ENCODE data around the gene FCRL1.

The FCRL1 gene

GRCh38 chr1:157819896-157820295, at the start of gene FCRL1:
Gene FCRL1, minus strand, starts transcription at chr1:157820120. Its CDS starts 83 bp downstream, at chr1:157820037.
- DNase-seq: no peak

GRCh38 chr1:157868654-157869053, 48.7 kb upstream of the FCRL1 start:
- no peak for DNase-seq

GRCh38 chr1:157862114-157863070, 42.5 kb upstream of the FCRL1 start:
- no peak for DNase-seq

GRCh38 chr1:157856538-157856937, 36.6 kb upstream of the FCRL1 start:
- no peak for DNase-seq

- no peak for DNase-seq
These were observed 32.6 kb upstream of the FCRL1 start for GRCh38 chr1:157852476-157852875.

GRCh38 chr1:157849229-157849875, 29.4 kb upstream of the FCRL1 start:
- DNase-seq: no peak

GRCh38 chr1:157844089-157844830, 24.3 kb upstream of the FCRL1 start:
- no peak for DNase-seq

- no peak for DNase-seq
These were observed 23.0 kb upstream of the FCRL1 start for GRCh38 chr1:157842939-157843338.

- no peak for DNase-seq
These were observed 21.8 kb upstream of the FCRL1 start, which contains the start of gene CD5L for GRCh38 chr1:157841708-157842107. Gene CD5L, minus strand, starts transcription at chr1:157841808. Its CDS starts 107 bp downstream, at chr1:157841701.

GRCh38 chr1:157838966-157839365, 19.0 kb upstream of the FCRL1 start:
- no peak for DNase-seq

GRCh38 chr1:157834430-157834829, 14.5 kb upstream of the FCRL1 start:
- DNase-seq: no peak

- no peak for DNase-seq
These were observed 13.2 kb upstream of the FCRL1 start for GRCh38 chr1:157833145-157833544.

GRCh38 chr1:157831968-157832626, 12.2 kb upstream of the FCRL1 start:
- DNase-seq: no peak

- DNase-seq: no peak
These were observed 11.0 kb upstream of the FCRL1 start for GRCh38 chr1:157830887-157831286.

GRCh38 chr1:157829711-157830110, 9.8 kb upstream of the FCRL1 start:
- DNase-seq: no peak

- DNase-seq: no peak
These were observed 9.3 kb upstream of the FCRL1 start for GRCh38 chr1:157829210-157829609.

GRCh38 chr1:157820299-157820698, 379 bp upstream of the FCRL1 start:
- DNase-seq: no peak

GRCh38 chr1:157819215-157819614, 705 bp downstream of the FCRL1 start:
- no peak for DNase-seq

- no peak for DNase-seq
These were observed 6.7 kb downstream of the FCRL1 start for GRCh38 chr1:157813269-157813668.

GRCh38 chr1:157806431-157807149, 13.3 kb downstream of the FCRL1 start:
- DNase-seq: no peak

GRCh38 chr1:157803851-157804250, 16.1 kb downstream of the FCRL1 start:
- DNase-seq: no peak

- no peak for DNase-seq
These were observed 19.9 kb downstream of the FCRL1 start for GRCh38 chr1:157799996-157800395.
